Loucy (cell line): ENCODE data around the gene CR1.

ENCODE experiments used
- CTCF ChIP-seq: fragments of 200-600 bp; sonication (generic); conservative IDR thresholded peaks from 2 replicates; pipeline ENCODE4 v1.5.1; 2014; ENCODE audit warnings: mild to moderate bottlenecking, antibody characterized with exemption, low read length
- EZH2phosphoT487 ChIP-seq: fragments of 200-600 bp; IDR thresholded peaks from 2 replicates; pipeline ENCODE4 v1.6.1; 2018; ENCODE audit warnings: antibody characterized with exemption, mild to moderate bottlenecking, moderate library complexity, borderline replicate concordance

GRCh38 chr1:207644852-207645634 is 149.1 kb downstream of the CR1 start, which contains the start of gene CR1L:
- no peak for TF ChIP-seq CTCF
- TF ChIP-seq EZH2phosphoT487 = no peak
